CD4-positive, alpha-beta T cell (primary cell): Measurements from ENCODE around the gene CDK5RAP1. TPM values are rescaled to one million over a fixed set of nuclear protein-coding genes. Genes with fewer than 3 reads are reported as not detected.

ENCODE experiments used
- ATAC-seq: fragments of 200-7000 bp; cut with Tn5 transposase; one replicate; pipeline ENCODE4 v1.10.0; 2022; ENCODE audit warnings: mild to moderate bottlenecking; ENCODE audit not compliant: poor library complexity
- CTCF ChIA-PET: fragments of 350-600 bp; sonication (Branson Sonifier 250); formaldehyde crosslinking; loops from one replicate; lab custom pipeline; 2021; ENCODE audit warnings: antibody characterized with exemption, inconsistent platforms; lab: Charles Lee
- POLR2A ChIA-PET: fragments of 350-600 bp; sonication (Branson Sonifier 250); formaldehyde crosslinking; loops from one replicate; lab custom pipeline; 2021; ENCODE audit warnings: antibody characterized with exemption, inconsistent platforms; lab: Charles Lee
- DNase-seq, 14 experiments: peaks; one replicate each; pipeline ENCODE4 v3.0.0-alpha.2; 2013 to 2020; ENCODE audit warnings: mixed read lengths in 2 of 14
- H3K27ac ChIP-seq, 2 donors: one replicate each; pipeline versions ENCODE4 v1.5.1 to v1.7.0; 2013; ENCODE audit warnings: low read length in 2 of 2, low read depth in 1 of 2, mild to moderate bottlenecking in 1 of 2
- H3K27me3 ChIP-seq, 2 experiments: 1 replicate in 1 of 2; 2 replicates in 1 of 2; pipeline versions ENCODE4 v1.6.1 to v1.7.0; 2013; ENCODE audit warnings: low read length in 2 of 2, control low read depth in 1 of 2, mild to moderate bottlenecking in 1 of 2, moderate library complexity in 1 of 2; ENCODE audit not compliant: insufficient read depth in 2 of 2, control insufficient read depth in 1 of 2
- H3K36me3 ChIP-seq: one replicate; pipeline ENCODE4 v1.6.1; 2013; ENCODE audit warnings: low read length, control low read depth; ENCODE audit not compliant: insufficient read depth
- H3K4me1 ChIP-seq: one replicate; pipeline ENCODE4 v1.6.1; 2013; ENCODE audit warnings: low read length, control low read depth; ENCODE audit not compliant: insufficient read depth
- H3K4me3 ChIP-seq: one replicate; pipeline ENCODE4 v1.5.1; 2013; ENCODE audit warnings: mild to moderate bottlenecking, low read length, moderate library complexity
- H3K9me3 ChIP-seq, 2 experiments: 1 replicate in 1 of 2; 2 replicates in 1 of 2; pipeline versions ENCODE4 v1.6.1 to v1.7.0; 2013; ENCODE audit warnings: low read length in 2 of 2, mild to moderate bottlenecking in 2 of 2, control low read depth in 1 of 2, moderate library complexity in 1 of 2; ENCODE audit not compliant: control insufficient read depth in 1 of 2, insufficient read depth in 1 of 2
- H3K27ac Mint-ChIP-seq: one replicate; pipeline ENCODE4 v1.8.0; 2020; ENCODE audit warnings: mixed read lengths
- H3K27me3 Mint-ChIP-seq: one replicate; pipeline ENCODE4 v1.8.0; 2021; ENCODE audit warnings: mixed read lengths
- H3K36me3 Mint-ChIP-seq: one replicate; pipeline ENCODE4 v1.8.0; 2021; ENCODE audit warnings: low read depth, mixed read lengths
- H3K4me1 Mint-ChIP-seq: one replicate; pipeline ENCODE4 v1.8.0; 2021; ENCODE audit warnings: low read depth, mixed read lengths
- H3K4me3 Mint-ChIP-seq: one replicate; pipeline ENCODE4 v1.8.0; 2020; ENCODE audit warnings: mild to moderate bottlenecking, mixed read lengths
- H3K9me3 Mint-ChIP-seq: one replicate; pipeline ENCODE4 v1.8.0; 2020; ENCODE audit warnings: mixed read lengths
- CTCF ChIP-seq: fragments of 200-600 bp; IDR thresholded peaks from one replicate; pipeline ENCODE4 v1.8.0; 2022; ENCODE audit warnings: antibody characterized with exemption, mild to moderate bottlenecking
- intact Hi-C, 2 experiments: fragments of 100-400 bp; cut with DNase I in 1 of 2; cut with micrococcal nuclease in 1 of 2; formaldehyde crosslinking; loops; one replicate each; pipeline versions ENCODE4 v1.15.1 to v1.9.0; 2023 to 2025; cut with DNase I, micrococcal nuclease
- total RNA-seq, 174 experiments: library from RNA in 2 of 174; stranded (reverse) in 2 of 174; gene quantifications; one replicate each; pipeline ENCODE4 v1.2.3 and lab custom pipeline; 2021 to 2026

Gene CDK5RAP1
- total RNA-seq, 2 experiments from 2014 or later = 59.7 to 63.0 TPM

- no peaks in the 10 kb centered on the region for H3K4me1 ChIP-seq
- H3K27ac ChIP-seq = no peak overlapping the region
- H3K4me3 Mint-ChIP-seq = no peak overlapping the region
- no peak overlapping the region for H3K27ac Mint-ChIP-seq
- no peak for DNase-seq
- intact Hi-C loops = no loop called here
- no peaks in the 10 kb centered on the region for H3K9me3 ChIP-seq
- H3K36me3 Mint-ChIP-seq = no peaks in the 10 kb centered on the region
- CTCF ChIA-PET = no interaction called here
- no peak for TF ChIP-seq CTCF
- no peak overlapping the region for H3K4me3 ChIP-seq
- H3K27me3 Mint-ChIP-seq = no peaks in the 10 kb centered on the region
- no peaks in the 10 kb centered on the region for H3K27me3 ChIP-seq
- H3K4me1 Mint-ChIP-seq = no peaks in the 10 kb centered on the region
- H3K9me3 Mint-ChIP-seq = no peaks in the 10 kb centered on the region
- H3K36me3 ChIP-seq = no peaks in the 10 kb centered on the region
- POLR2A ChIA-PET = no interaction called here
- ATAC-seq = no peak
These were observed 91.7 kb downstream of the CDK5RAP1 start for GRCh38 chr20:33309631-33310030.

Other genes starting within 250 kb of the CDK5RAP1 start
- not detected for gene BPIFA2, start 233.4 kb downstream of the CDK5RAP1 start, total RNA-seq
- gene BPIFA3, start 184.2 kb downstream of the CDK5RAP1 start, total RNA-seq = not detected
- gene BPIFA1, start 165.5 kb downstream of the CDK5RAP1 start, total RNA-seq = not detected
- not detected for gene BPIFB1, start 118.3 kb downstream of the CDK5RAP1 start, total RNA-seq
- gene SNTA1, start 42.2 kb upstream of the CDK5RAP1 start, total RNA-seq = 1 to 10 TPM; 5.0 to 5.2 TPM
- gene CBFA2T2, start 88.6 kb upstream of the CDK5RAP1 start, total RNA-seq = 10 to 100 TPM; 17.9 to 18.6 TPM